K562 (cell line): Measurements from ENCODE around the gene HOXC5. TPM values are rescaled to one million over a fixed set of nuclear protein-coding genes. Genes with fewer than 3 reads are reported as not detected.

Experiments used
- ATAC-seq: fragments of 200-7000 bp; cut with Tn5 transposase; 3 replicates; pipeline ENCODE4 v1.9.1; 2020; ENCODE audit warnings: moderate library complexity
- BruUV-seq: library from RNA; stranded (reverse); fragments of 400-500 nt; replicated peaks from 2 replicates; lab custom pipeline; 2021; lab: Mats Ljungman, UMichigan
- CTCF ChIA-PET: fragments of 300-600 bp; formaldehyde crosslinking; extraction: SDS; loops from one replicate; lab custom pipeline; 2021; ENCODE audit warnings: low intra/inter-chr PET ratio; lab: Yijun Ruan, JAX
- POLR2A ChIA-PET: fragments of 300-600, 350-650 bp; sonication (Branson Sonifier 250); formaldehyde crosslinking; extraction: SDS; loops from one replicate; lab custom pipeline; 2021; ENCODE audit warnings: antibody characterized with exemption, inconsistent platforms; lab: Yijun Ruan, JAX
- DNase-seq, 4 experiments: peaks; one replicate each; pipeline versions ENCODE4 v3.0.0 to v3.0.0-alpha.2; 2011 to 2018; ENCODE audit warnings: low spot score in 3 of 4, mixed read lengths in 3 of 4; ENCODE audit errors: extremely low read depth in 1 of 4
- FAIRE-seq: peaks from 2 replicates; lab custom pipeline; 2011; peaks lifted over from hg19 to GRCh38; lab: Jason Lieb, UNC
- H2AFZ ChIP-seq: 2 replicates; pipeline ENCODE4 v1.6.0; 2011; ENCODE audit warnings: low read depth, low read length, control low read depth, inconsistent platforms
- H3K27ac ChIP-seq: fragments of 200-600 bp; 3 replicates; pipeline ENCODE4 v1.8.0; 2011; ENCODE audit warnings: low read depth, mild to moderate bottlenecking, control low read depth, inconsistent platforms, low read length, moderate library complexity, mixed read lengths; ENCODE audit errors: extremely low read depth
- H3K27me3 ChIP-seq, 2 experiments: fragments of 300-600 bp in 1 of 2; 2 replicates in 1 of 2; 3 replicates in 1 of 2; pipeline versions ENCODE4 v1.6.0 to v1.8.0; 2011; ENCODE audit warnings: inconsistent platforms in 2 of 2, low read length in 2 of 2, mild to moderate bottlenecking in 1 of 2, mixed read lengths in 1 of 2, moderate library complexity in 1 of 2; ENCODE audit not compliant: control insufficient read depth in 2 of 2, insufficient read depth in 2 of 2
- H3K36me3 ChIP-seq: fragments of 300-600 bp; 3 replicates; pipeline ENCODE4 v1.8.0; 2011; ENCODE audit warnings: mild to moderate bottlenecking, low read length, inconsistent platforms; ENCODE audit not compliant: control insufficient read depth, insufficient read depth
- H3K4me1 ChIP-seq, 2 experiments: fragments of 200-600 bp in 1 of 2; replicated peaks in 1 of 2; 2 replicates in 1 of 2; 3 replicates in 1 of 2; pipeline versions ENCODE4 v1.5.1 to v1.8.0; 2011; ENCODE audit warnings: inconsistent platforms in 2 of 2, low read length in 2 of 2, mild to moderate bottlenecking in 1 of 2, mixed read lengths in 1 of 2, moderate library complexity in 1 of 2; ENCODE audit not compliant: control insufficient read depth in 2 of 2, insufficient read depth in 2 of 2
- H3K4me2 ChIP-seq: 2 replicates; pipeline ENCODE4 v1.6.1; 2011; ENCODE audit warnings: low read length, control low read depth, inconsistent platforms, mixed read lengths; ENCODE audit not compliant: insufficient read depth
- H3K4me3 ChIP-seq: fragments of 200-600 bp; sonication (generic), shearing (Covaris generic); 2 replicates; pipeline ENCODE4 v1.5.1; 2016; ENCODE audit warnings: control low read depth, inconsistent platforms
- H3K79me2 ChIP-seq: fragments of 200-600 bp; 3 replicates; pipeline ENCODE4 v1.8.0; 2011; ENCODE audit warnings: low read length, inconsistent platforms; ENCODE audit not compliant: control insufficient read depth, insufficient read depth
- H3K9ac ChIP-seq, 2 experiments: 2 replicates each; pipeline versions ENCODE4 v1.6.0 to v1.6.1; 2011; ENCODE audit warnings: low read depth in 2 of 2, low read length in 2 of 2, control low read depth in 1 of 2, inconsistent platforms in 1 of 2, mild to moderate bottlenecking in 1 of 2, mixed read lengths in 1 of 2; ENCODE audit not compliant: insufficient read depth in 1 of 2
- H3K9me1 ChIP-seq: one replicate; pipeline ENCODE4 v1.6.0; 2011; ENCODE audit warnings: inconsistent platforms, mild to moderate bottlenecking, low read length, moderate library complexity; ENCODE audit not compliant: control insufficient read depth, insufficient read depth
- H3K9me3 ChIP-seq: replicated peaks from 2 replicates; pipeline ENCODE4 v1.5.1; 2011; ENCODE audit warnings: low read depth, low read length, inconsistent platforms; ENCODE audit not compliant: control insufficient read depth, insufficient read depth
- H4K20me1 ChIP-seq: replicated peaks from 2 replicates; pipeline ENCODE4 v1.6.1; 2011; ENCODE audit warnings: low read length, inconsistent platforms, mixed read lengths; ENCODE audit not compliant: control insufficient read depth, insufficient read depth
- ARID1B ChIP-seq: fragments of 450-650 bp; IDR thresholded peaks from 2 replicates; pipeline ENCODE4 v1.6.1; 2016; ENCODE audit warnings: antibody characterized with exemption, mild to moderate bottlenecking, inconsistent platforms
- EZH2 ChIP-seq: IDR thresholded peaks from 2 replicates; pipeline ENCODE4 v1.6.1; 2012; ENCODE audit warnings: low read depth, mild to moderate bottlenecking, inconsistent platforms, low read length, borderline replicate concordance
- NFYB ChIP-seq: IDR thresholded peaks from 2 replicates; pipeline ENCODE4 v1.6.1; 2011; ENCODE audit warnings: mild to moderate bottlenecking, moderate library complexity; ENCODE audit not compliant: insufficient read length; ENCODE audit errors: extremely low read depth
- NR1H2 ChIP-seq: sonication (generic); formaldehyde crosslinking; IDR thresholded peaks from 2 replicates; pipeline ENCODE4 v1.4.0; 2020; ENCODE audit warnings: mild to moderate bottlenecking, missing genetic modification reagents
- RUNX1 ChIP-seq: sonication (generic); IDR thresholded peaks from 2 replicates; pipeline ENCODE4 v1.6.1; 2016; ENCODE audit warnings: antibody characterized with exemption, low read depth
- TBP ChIP-seq: optimal IDR thresholded peaks from 2 replicates; pipeline ENCODE3; 2011; ENCODE audit warnings: low read depth, low read length, improper control_type of control experiment
- THRAP3 ChIP-seq: fragments of 450-650 bp; IDR thresholded peaks from 2 replicates; pipeline ENCODE4 v1.6.1; 2016; ENCODE audit warnings: mild to moderate bottlenecking, inconsistent platforms, borderline replicate concordance
- ZNF431 ChIP-seq: sonication (generic); formaldehyde crosslinking; IDR thresholded peaks from 2 replicates; pipeline ENCODE4 v1.8.0; 2022; ENCODE audit warnings: mild to moderate bottlenecking, missing genetic modification reagents
- WGBS: fragments of 100-300 bp; shearing (Covaris generic); methylation state at CpG from one replicate; pipeline ENCODE4 v1.1.6; 2016; ENCODE audit warnings: low coverage, mixed read lengths; ENCODE audit not compliant: insufficient coverage; ENCODE audit errors: missing lambda C conversion rate; 5-methylcytosine and 5-hydroxymethylcytosine counted together
- in situ Hi-C: fragments of 300-500 bp; cut with MboI; formaldehyde crosslinking; loops from 4 replicates; pipeline ENCODE4 v1.15.0; 2018; ENCODE audit warnings: inconsistent platforms, mixed read lengths
- intact Hi-C: fragments of 100-400 bp; cut with micrococcal nuclease; formaldehyde crosslinking; loops from 2 replicates; pipeline ENCODE4 v1.14.2; 2022
- polyA plus RNA-seq, 8 experiments: library from polyadenylated mRNA; depleted of rRNA in 4 of 8; stranded (reverse) in 5 of 8; unstranded in 3 of 8; fragments of >200 nt; fragmentation: Nextera tagmentation in 2 of 8; fragmentation: Illumina TruSeq in 1 of 8; extraction: Ambion mirVana in 2 of 8; extraction: Trizol in 1 of 8; gene quantifications; 2 replicates each; pipeline versions ENCODE4 v1.2.1 to v1.2.3, GENCODE V29; 2011 to 2014; ENCODE audit warnings: inconsistent platforms in 1 of 8, missing spikeins in 1 of 8
- total RNA-seq, 7 experiments: library from RNA; depleted of rRNA in 6 of 7; stranded (reverse); fragments of >200 nt in 6 of 7; fragmentation: Illumina TruSeq in 2 of 7; extraction: Trizol in 2 of 7; gene quantifications; 2 replicates each; pipeline versions ENCODE4 v1.2.1 to v1.2.3, GENCODE V29; 2011 to 2021; ENCODE audit warnings: low replicate concordance in 1 of 7
- TF ChIP-seq, protein P1 (sequence below): sonication (generic); formaldehyde crosslinking; IDR thresholded peaks from 2 replicates; pipeline ENCODE4 v1.9.0; 2022; ENCODE audit warnings: mild to moderate bottlenecking, missing genetic modification reagents
- TF ChIP-seq, protein P2 (sequence below), 2 experiments: IDR thresholded peaks; 2 replicates each; pipeline ENCODE4 v1.6.1; 2012; ENCODE audit warnings: improper control_type of control experiment in 2 of 2, low read depth in 2 of 2, low read length in 2 of 2, borderline replicate concordance in 1 of 2

HOXC5 gene
- total and polyA plus RNA-seq, 9 of the 15 experiments (the other 6 are each of a cell fraction or from before 2014, with no cell fraction given) = 0.10 to 0.44 (median 0.18) TPM; not detected in 4

DNA sequence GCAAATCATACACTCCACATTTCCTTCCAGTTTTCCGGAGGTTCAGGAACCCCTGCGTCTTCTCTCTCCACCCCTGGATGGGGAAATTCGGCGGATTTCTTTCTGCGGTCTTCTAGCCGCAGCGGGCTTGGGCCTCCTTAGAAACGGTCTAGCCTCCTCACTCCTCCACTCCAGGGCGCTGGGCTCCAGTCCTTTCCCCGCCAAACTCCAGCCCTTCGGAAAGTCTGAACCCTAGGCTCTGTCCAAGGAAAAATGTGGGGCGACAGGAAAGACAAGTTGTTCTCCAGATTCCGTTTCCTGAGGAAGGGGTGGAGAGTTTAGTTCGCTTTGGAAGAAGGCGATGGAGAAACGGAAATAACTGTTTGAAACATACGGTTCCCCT, 49.3 kb upstream of the HOXC5 start:
- peaks cover 24 to 27% of the 10 kb centered on the region in 2 experiments for H3K27me3 ChIP-seq
- H4K20me1 ChIP-seq = no peaks in the 10 kb centered on the region; the same call in 1 of the 2 replicates
- FAIRE-seq (no peak), ATAC-seq (no peak), DNase-seq (no peak)
- no TSS peak for BruUV-seq
- in situ Hi-C loops = loop anchor here (10.0 kb wide), 1 partner anchor 381 kb away; the partner anchor contains the start of gene GPR84
- no peak overlapping the region for H3K27ac ChIP-seq
- H3K36me3 ChIP-seq = no peaks in the 10 kb centered on the region
- H3K4me2 ChIP-seq = no peak overlapping the region
- H3K9me1 ChIP-seq = no peaks in the 10 kb centered on the region
- no peak overlapping the region for H3K9ac ChIP-seq
- CTCF ChIA-PET = interaction anchor here (1.9 to 2.7 kb wide), 2 partner anchors 218 to 232 kb away, joined by 9 to 22 read pairs; no protein-coding TSS in a partner anchor
- no peak overlapping the region for H3K4me3 ChIP-seq
- no peaks in the 10 kb centered on the region for H3K79me2 ChIP-seq
- no peak overlapping the region for H2AFZ ChIP-seq
- no peaks in the 10 kb centered on the region for H3K9me3 ChIP-seq
- 53% methylated on average over 17 of the region's 17 CpGs for WGBS
- TF ChIP-seq EZH2 (0 out of 2 replicates have a peak, but pooled peaks have one; percentile 36), NR1H2 (CRISPR knock-in tag) (no peak)
- POLR2A ChIA-PET = no interaction called here
- intact Hi-C loops = loop anchor here (10.0 kb wide), 1 partner anchor 381 kb away; the partner anchor contains the start of gene GPR84
- H3K4me1 ChIP-seq = peaks cover 17 to 38% of the 10 kb centered on the region in 2 experiments

DNA sequence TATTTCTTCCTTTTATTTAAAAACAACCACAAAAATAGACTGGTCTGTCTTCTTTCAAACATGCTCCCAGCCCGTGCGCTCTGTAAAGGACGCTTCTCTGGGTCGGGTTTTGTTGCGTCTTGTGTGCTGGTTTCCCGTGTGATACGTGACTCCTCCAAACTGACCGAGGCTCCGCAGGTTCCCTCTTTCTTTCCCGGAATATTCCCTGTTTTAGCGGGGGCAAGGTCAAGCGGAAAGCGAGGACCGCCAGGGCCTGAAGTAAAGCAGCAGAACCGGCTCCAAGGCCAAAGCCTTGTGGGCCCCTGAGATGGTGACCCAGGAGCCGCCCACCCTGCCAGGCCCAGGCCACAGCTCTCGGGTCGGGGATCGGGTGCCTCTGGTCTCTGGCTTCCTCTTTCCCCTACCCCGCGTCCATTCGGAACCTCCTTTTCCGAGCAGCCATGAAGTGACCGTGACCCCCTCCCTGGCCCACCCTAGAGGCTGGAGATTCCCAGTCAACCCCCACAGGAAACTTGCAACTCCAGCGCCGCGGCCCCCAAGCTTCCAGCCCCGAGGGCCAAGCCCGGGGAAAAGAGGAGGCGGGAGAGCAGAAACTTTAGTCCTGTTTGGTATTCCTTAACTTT, 48.8 kb upstream of the HOXC5 start:
- BruUV-seq = no TSS peak
- ChIA-PET CTCF (interaction anchor here (1.1 to 3.9 kb wide), 8 partner anchors 20 to 396 kb away, joined by 3 to 26 read pairs (median 8); no protein-coding TSS in a partner anchor), POLR2A (interaction anchor here (1.0 to 1.2 kb wide), 2 partner anchors 17 to 212 kb away, joined by 3 to 4 read pairs; no protein-coding TSS in a partner anchor)
- H3K9me3 ChIP-seq = no peaks in the 10 kb centered on the region
- FAIRE-seq (no peak), ATAC-seq (no peak), DNase-seq (no peak)
- no peak overlapping the region for H2AFZ ChIP-seq
- no peak overlapping the region for H3K27ac ChIP-seq
- in situ Hi-C loops = loop anchor here (10.0 kb wide), 1 partner anchor 381 kb away; the partner anchor contains the start of gene GPR84
- H3K9ac ChIP-seq = no peak overlapping the region; a peak in 1 of 4 replicates
- H4K20me1 ChIP-seq = no peaks in the 10 kb centered on the region; the same call in 1 of the 2 replicates
- peaks cover 22 to 27% of the 10 kb centered on the region in 2 experiments for H3K27me3 ChIP-seq
- WGBS = 56% methylated on average over 20 of the region's 30 CpGs
- no peak overlapping the region for H3K4me3 ChIP-seq
- peaks cover 20 to 39% of the 10 kb centered on the region in 2 experiments for H3K4me1 ChIP-seq
- no peaks in the 10 kb centered on the region for H3K79me2 ChIP-seq
- intact Hi-C loops = loop anchor here (1.0 to 10.0 kb wide), 3 partner anchors 21 to 381 kb away; partner anchors contain the start of gene GPR84
- no peaks in the 10 kb centered on the region for H3K36me3 ChIP-seq
- H3K4me2 ChIP-seq = no peak overlapping the region
- H3K9me1 ChIP-seq = no peaks in the 10 kb centered on the region
- TF ChIP-seq TBP (no peak), NR1H2 (CRISPR knock-in tag) (no peak), THRAP3 (no peak), ARID1B (no peak), ZNF431 (CRISPR knock-in tag) (no peak), NFYB (no peak), RUNX1 (no peak)
- TF ChIP-seq, protein P1, sequence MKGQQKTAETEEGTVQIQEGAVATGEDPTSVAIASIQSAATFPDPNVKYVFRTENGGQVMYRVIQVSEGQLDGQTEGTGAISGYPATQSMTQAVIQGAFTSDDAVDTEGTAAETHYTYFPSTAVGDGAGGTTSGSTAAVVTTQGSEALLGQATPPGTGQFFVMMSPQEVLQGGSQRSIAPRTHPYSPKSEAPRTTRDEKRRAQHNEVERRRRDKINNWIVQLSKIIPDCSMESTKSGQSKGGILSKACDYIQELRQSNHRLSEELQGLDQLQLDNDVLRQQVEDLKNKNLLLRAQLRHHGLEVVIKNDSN = no peak
- TF ChIP-seq, protein P2, sequence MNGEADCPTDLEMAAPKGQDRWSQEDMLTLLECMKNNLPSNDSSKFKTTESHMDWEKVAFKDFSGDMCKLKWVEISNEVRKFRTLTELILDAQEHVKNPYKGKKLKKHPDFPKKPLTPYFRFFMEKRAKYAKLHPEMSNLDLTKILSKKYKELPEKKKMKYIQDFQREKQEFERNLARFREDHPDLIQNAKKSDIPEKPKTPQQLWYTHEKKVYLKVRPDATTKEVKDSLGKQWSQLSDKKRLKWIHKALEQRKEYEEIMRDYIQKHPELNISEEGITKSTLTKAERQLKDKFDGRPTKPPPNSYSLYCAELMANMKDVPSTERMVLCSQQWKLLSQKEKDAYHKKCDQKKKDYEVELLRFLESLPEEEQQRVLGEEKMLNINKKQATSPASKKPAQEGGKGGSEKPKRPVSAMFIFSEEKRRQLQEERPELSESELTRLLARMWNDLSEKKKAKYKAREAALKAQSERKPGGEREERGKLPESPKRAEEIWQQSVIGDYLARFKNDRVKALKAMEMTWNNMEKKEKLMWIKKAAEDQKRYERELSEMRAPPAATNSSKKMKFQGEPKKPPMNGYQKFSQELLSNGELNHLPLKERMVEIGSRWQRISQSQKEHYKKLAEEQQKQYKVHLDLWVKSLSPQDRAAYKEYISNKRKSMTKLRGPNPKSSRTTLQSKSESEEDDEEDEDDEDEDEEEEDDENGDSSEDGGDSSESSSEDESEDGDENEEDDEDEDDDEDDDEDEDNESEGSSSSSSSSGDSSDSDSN (IDR thresholded peaks at IDR 0.05; ENCODE audit: borderline replicate concordance in 1 of 2, low read depth in 2 of 2, low read length in 2 of 2) = no peak
